Loucy (cell line): ENCODE results near the gene ALCAM.

Experiments
- H2AFZ ChIP-seq: fragments of 200-600 bp; sonication (generic); 2 replicates; pipeline ENCODE4 v1.6.0; 2016; ENCODE audit warnings: antibody characterized with exemption, mild to moderate bottlenecking, low read length, moderate library complexity
- H3F3A ChIP-seq: fragments of 200-600 bp; 2 replicates; pipeline ENCODE4 v1.6.0; 2016; ENCODE audit warnings: antibody characterized with exemption, low read depth, mild to moderate bottlenecking
- H3K27me3 ChIP-seq: fragments of 200-600 bp; sonication (generic); 2 replicates; pipeline ENCODE4 v1.6.1; 2014; ENCODE audit warnings: low read length, mild to moderate bottlenecking; ENCODE audit not compliant: insufficient read depth, poor library complexity, severe bottlenecking
- H3K36me3 ChIP-seq: fragments of 200-600 bp; sonication (generic); 2 replicates; pipeline ENCODE4 v1.6.1; 2016; ENCODE audit warnings: low read length; ENCODE audit not compliant: insufficient read depth
- H3K4me1 ChIP-seq: fragments of 200-600 bp; sonication (generic); 2 replicates; pipeline ENCODE4 v1.5.1; 2014; ENCODE audit warnings: low read length, mild to moderate bottlenecking; ENCODE audit not compliant: insufficient read depth, poor library complexity, severe bottlenecking
- H3K4me2 ChIP-seq: fragments of 200-600 bp; sonication (generic); 2 replicates; pipeline ENCODE4 v1.6.0; 2014; ENCODE audit warnings: antibody characterized with exemption, low read length, low read depth, mild to moderate bottlenecking; ENCODE audit not compliant: poor library complexity, severe bottlenecking
- H3K4me3 ChIP-seq: fragments of 200-600 bp; sonication (generic); 2 replicates; pipeline ENCODE4 v1.5.1; 2014; ENCODE audit warnings: low read length, mild to moderate bottlenecking, mixed read lengths; ENCODE audit not compliant: poor library complexity, severe bottlenecking
- H3K79me2 ChIP-seq: fragments of 200-600 bp; sonication (generic); 2 replicates; pipeline ENCODE4 v1.6.1; 2014; ENCODE audit warnings: low read length; ENCODE audit not compliant: insufficient read depth
- H3K9ac ChIP-seq: fragments of 200-600 bp; sonication (generic); 2 replicates; pipeline ENCODE4 v1.6.0; 2014; ENCODE audit warnings: mild to moderate bottlenecking, low read depth, low read length, moderate library complexity; ENCODE audit not compliant: poor library complexity, severe bottlenecking
- H3K9me2 ChIP-seq: fragments of 200-600 bp; sonication (generic); replicated peaks from 2 replicates; pipeline ENCODE4 v1.6.1; 2016; ENCODE audit warnings: low read depth, low read length, mixed read lengths
- H3K9me3 ChIP-seq: fragments of 200-600 bp; sonication (generic); 2 replicates; pipeline ENCODE4 v1.6.1; 2014; ENCODE audit warnings: mild to moderate bottlenecking, antibody characterized with exemption, low read length, low read depth; ENCODE audit not compliant: insufficient read depth
- H4K20me1 ChIP-seq: fragments of 200-600 bp; sonication (generic); 2 replicates; pipeline ENCODE4 v1.6.0; 2014; ENCODE audit warnings: antibody characterized with exemption, low read length, mild to moderate bottlenecking; ENCODE audit not compliant: insufficient read depth, poor library complexity, severe bottlenecking
- CTCF ChIP-seq: fragments of 200-600 bp; sonication (generic); conservative IDR thresholded peaks from 2 replicates; pipeline ENCODE4 v1.5.1; 2014; ENCODE audit warnings: mild to moderate bottlenecking, antibody characterized with exemption, low read length
- EZH2phosphoT487 ChIP-seq: fragments of 200-600 bp; IDR thresholded peaks from 2 replicates; pipeline ENCODE4 v1.6.1; 2018; ENCODE audit warnings: antibody characterized with exemption, mild to moderate bottlenecking, moderate library complexity, borderline replicate concordance

ALCAM gene

DNA sequence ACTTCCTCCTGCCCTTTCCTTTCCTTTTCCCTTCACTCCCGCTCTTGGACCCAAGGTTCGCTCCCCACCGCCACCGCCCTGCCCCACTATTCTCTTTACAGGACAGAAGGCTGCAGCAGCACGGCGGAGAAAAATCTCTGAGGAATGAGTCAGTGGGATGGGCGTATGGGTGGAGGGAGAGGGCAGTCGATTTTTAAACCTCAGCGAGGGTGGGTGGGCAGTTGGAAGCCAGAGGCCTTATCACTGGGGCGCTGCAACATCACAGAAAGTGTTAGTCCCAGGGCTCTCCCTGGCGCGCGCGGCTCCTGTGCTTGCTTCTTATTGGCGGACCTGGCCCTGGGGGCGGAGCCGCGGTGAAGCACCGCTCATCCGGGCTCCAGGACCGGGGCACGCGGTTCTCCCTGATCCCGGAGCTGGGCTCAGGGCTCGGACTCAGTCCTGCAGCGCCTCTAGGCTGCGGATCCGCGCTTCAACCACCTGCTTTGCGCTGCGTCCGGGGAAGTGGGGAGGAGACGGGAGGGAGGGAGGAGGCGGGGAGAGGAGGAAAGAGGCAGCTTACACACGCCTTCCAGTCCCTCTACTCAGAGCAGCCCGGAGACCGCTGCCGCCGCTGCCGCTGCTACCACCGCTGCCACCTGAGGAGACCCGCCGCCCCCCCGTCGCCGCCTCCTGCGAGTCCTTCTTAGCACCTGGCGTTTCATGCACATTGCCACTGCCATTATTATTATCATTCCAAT, at the start of gene ALCAM:
TSS of gene ALCAM (plus strand) at position 584 of the 737 bp plus-strand sequence.
- H3K9ac ChIP-seq = peak within 1 kb of the TSS; percentile 51
- H3K4me3 ChIP-seq = peak within 1 kb of the TSS; percentile 71
- H2AFZ ChIP-seq = peak within 1 kb of the TSS; percentile 93
- no peaks in the 10 kb centered on the region for H3K9me2 ChIP-seq
- H3K79me2 ChIP-seq = no peaks in the 10 kb centered on the region
- H3K36me3 ChIP-seq = no peaks in the 10 kb centered on the region
- H3K27me3 ChIP-seq = no peaks in the 10 kb centered on the region
- TF ChIP-seq EZH2phosphoT487 (no peak), CTCF (no peak)
- H3K4me2 ChIP-seq = peak within 1 kb of the TSS; percentile 64
- H3F3A ChIP-seq = no peaks in the 10 kb centered on the region
- no peaks in the 10 kb centered on the region for H3K9me3 ChIP-seq
- peaks cover 14% of the 10 kb centered on the region for H3K4me1 ChIP-seq
- H4K20me1 ChIP-seq = no peaks in the 10 kb centered on the region

- Histone ChIP-seq H3K4me2 (no peak overlapping the region), H3K36me3 (no peaks in the 10 kb centered on the region)
- TF ChIP-seq EZH2phosphoT487 (no peak), CTCF (no peak)
Observed at GRCh38 chr3:105317841-105318240, 48.9 kb upstream of the ALCAM start.

GRCh38 chr3:105322570-105323273, 44.0 kb upstream of the ALCAM start:
- Histone ChIP-seq H3K79me2 (no peaks in the 10 kb centered on the region), H3K4me3 (no peak overlapping the region), H3K4me1 (no peaks in the 10 kb centered on the region), H3K4me2 (no peak overlapping the region), H3K27me3 (no peaks in the 10 kb centered on the region), H3K9me3 (no peaks in the 10 kb centered on the region), H2AFZ (no peak overlapping the region), H3K9me2 (no peaks in the 10 kb centered on the region), H3K36me3 (no peaks in the 10 kb centered on the region), H3K9ac (no peak overlapping the region), H4K20me1 (no peaks in the 10 kb centered on the region), H3F3A (no peaks in the 10 kb centered on the region)
- TF ChIP-seq CTCF (no peak), EZH2phosphoT487 (no peak)

More at GRCh38 chr3:105317841-105318240, 48.9 kb upstream of the ALCAM start:
- H3K79me2 ChIP-seq = no peaks in the 10 kb centered on the region
- no peaks in the 10 kb centered on the region for H3K9me3 ChIP-seq
- no peaks in the 10 kb centered on the region for H3K4me1 ChIP-seq
- H2AFZ ChIP-seq = no peak overlapping the region
- no peaks in the 10 kb centered on the region for H3F3A ChIP-seq
- no peaks in the 10 kb centered on the region for H4K20me1 ChIP-seq
- no peak overlapping the region for H3K4me3 ChIP-seq
- no peaks in the 10 kb centered on the region for H3K9me2 ChIP-seq
- H3K27me3 ChIP-seq = no peaks in the 10 kb centered on the region
- no peak overlapping the region for H3K9ac ChIP-seq
